WTC11 (cell line): ENCODE results near the gene TSPAN4. TPM values are rescaled to one million over a fixed set of nuclear protein-coding genes. Genes with fewer than 3 reads are reported as not detected.

Experiments used
- ATAC-seq: fragments of 200-7000 bp; cut with Tn5 transposase; 2 replicates; pipeline ENCODE4 v1.10.0; 2021; ENCODE audit warnings: mild to moderate bottlenecking, moderate library complexity
- CTCF ChIA-PET: fragments of 300-600 bp; sonication (Branson Sonifier 250); formaldehyde crosslinking; loops from one replicate; lab custom pipeline; 2021; ENCODE audit warnings: antibody characterized with exemption; lab: Charles Lee
- POLR2A ChIA-PET: fragments of 350-600 bp; sonication (Branson Sonifier 250); formaldehyde crosslinking; loops from one replicate; lab custom pipeline; 2021; ENCODE audit warnings: antibody characterized with exemption; lab: Charles Lee
- DNase-seq: peaks from one replicate; pipeline ENCODE4 v3.0.0; 2021; ENCODE audit warnings: low spot score
- H3K27ac Mint-ChIP-seq: 2 replicates; pipeline ENCODE4 v1.8.0; 2021; ENCODE audit warnings: mixed read lengths
- H3K27me3 Mint-ChIP-seq: 2 replicates; pipeline ENCODE4 v1.8.0; 2021; ENCODE audit warnings: low read depth, mild to moderate bottlenecking, moderate library complexity, mixed read lengths
- H3K36me3 Mint-ChIP-seq: 2 replicates; pipeline ENCODE4 v1.8.0; 2021; ENCODE audit warnings: mixed read lengths
- H3K4me1 Mint-ChIP-seq: 2 replicates; pipeline ENCODE4 v1.8.0; 2022; ENCODE audit warnings: mixed read lengths
- H3K4me3 Mint-ChIP-seq: 2 replicates; pipeline ENCODE4 v1.8.0; 2021; ENCODE audit warnings: mild to moderate bottlenecking, moderate library complexity, mixed read lengths
- H3K9me3 Mint-ChIP-seq: 2 replicates; pipeline ENCODE4 v1.8.0; 2021; ENCODE audit warnings: mixed read lengths
- CREB1 ChIP-seq: sonication (generic); formaldehyde crosslinking; IDR thresholded peaks from 2 replicates; pipeline ENCODE4 v1.8.0; 2023; ENCODE audit warnings: mild to moderate bottlenecking, missing genetic modification reagents
- GABPB1 ChIP-seq: sonication (generic); formaldehyde crosslinking; IDR thresholded peaks from 2 replicates; pipeline ENCODE4 v1.8.1; 2023; ENCODE audit warnings: mild to moderate bottlenecking, missing genetic modification reagents
- GTF2I ChIP-seq: fragments of 250-450 bp; sonication (Bioruptor Pico); conservative IDR thresholded peaks from 2 replicates; pipeline ENCODE4 v1.4.0; 2021; ENCODE audit warnings: mild to moderate bottlenecking
- NFATC4 ChIP-seq: fragments of 250-450 bp; sonication (Bioruptor Pico); IDR thresholded peaks from 2 replicates; pipeline ENCODE4 v1.9.0; 2021; ENCODE audit warnings: mild to moderate bottlenecking
- OVOL2 ChIP-seq: fragments of 250-450 bp; sonication (Bioruptor Pico); IDR thresholded peaks from 2 replicates; pipeline ENCODE4 v1.9.0; 2021; ENCODE audit warnings: mild to moderate bottlenecking, borderline replicate concordance
- ZNF416 ChIP-seq: fragments of 250-450 bp; sonication (Bioruptor Pico); IDR thresholded peaks from 2 replicates; pipeline ENCODE4 v1.9.0; 2021; ENCODE audit warnings: mild to moderate bottlenecking, inconsistent platforms
- total RNA-seq: library from RNA; stranded (reverse); gene quantifications from 3 replicates; pipeline ENCODE4 v1.2.3, GENCODE V29; 2021
- TF ChIP-seq, protein P1 (sequence below): fragments of 250-450 bp; sonication (Bioruptor Pico); IDR thresholded peaks from 2 replicates; pipeline ENCODE4 v1.8.0; 2021; ENCODE audit warnings: mild to moderate bottlenecking
- TF ChIP-seq, protein P2 (sequence below): sonication (generic); formaldehyde crosslinking; IDR thresholded peaks from 2 replicates; pipeline ENCODE4 v1.8.0; 2022; ENCODE audit warnings: mild to moderate bottlenecking, missing genetic modification reagents
- TF ChIP-seq, protein P3 (sequence below): sonication (generic); formaldehyde crosslinking; conservative IDR thresholded peaks from 2 replicates; pipeline ENCODE4 v1.8.1; 2022; ENCODE audit warnings: mild to moderate bottlenecking, missing genetic modification reagents
- TF ChIP-seq, protein P4 (sequence below): sonication (generic); formaldehyde crosslinking; IDR thresholded peaks from 2 replicates; pipeline ENCODE4 v1.8.0; 2022; ENCODE audit warnings: mild to moderate bottlenecking, missing genetic modification reagents
- TF ChIP-seq, protein P5 (sequence below): sonication (generic); formaldehyde crosslinking; conservative IDR thresholded peaks from 2 replicates; pipeline ENCODE4 v1.8.1; 2023; ENCODE audit warnings: mild to moderate bottlenecking, low read depth, missing genetic modification reagents, moderate library complexity
- TF ChIP-seq, protein P6 (sequence below): sonication (generic); formaldehyde crosslinking; IDR thresholded peaks from 2 replicates; pipeline ENCODE4 v1.8.1; 2023; ENCODE audit warnings: mild to moderate bottlenecking, missing genetic modification reagents, moderate library complexity
- TF ChIP-seq, protein P7 (sequence below): fragments of 250-450 bp; sonication (Bioruptor Pico); IDR thresholded peaks from 2 replicates; pipeline ENCODE4 v2.1.2; 2022; ENCODE audit warnings: mild to moderate bottlenecking, moderate library complexity
- TF ChIP-seq, protein P8 (sequence below): sonication (generic); formaldehyde crosslinking; IDR thresholded peaks from 2 replicates; pipeline ENCODE4 v1.8.0; 2023; ENCODE audit warnings: mild to moderate bottlenecking, missing genetic modification reagents

Gene TSPAN4
- total RNA-seq, 1 experiment from 2014 or later = 94.3 TPM

DNA sequence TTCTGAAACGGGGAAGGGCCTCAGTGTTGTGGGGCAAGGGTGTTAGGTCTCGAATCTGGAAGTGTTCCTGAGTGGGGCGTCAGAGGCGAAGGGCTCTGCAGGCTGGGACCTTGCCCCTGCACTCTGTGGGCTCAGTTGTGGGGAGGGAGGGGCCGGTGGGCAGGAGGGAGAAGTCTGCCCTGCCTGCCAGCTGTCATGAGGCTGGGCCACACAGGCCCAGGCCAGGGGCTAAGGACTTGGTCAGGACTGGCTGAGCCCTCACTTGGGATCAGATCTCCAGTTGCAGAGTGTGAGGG lies 14.8 kb upstream of the TSPAN4 start, which contains the start of gene CRACR2B:
Gene CRACR2B, plus strand, starts transcription at position 23 of the 296 bp plus-strand sequence. CDS start 689 bp downstream, outside the sequence.
- no peak for ATAC-seq
- ChIA-PET POLR2A (interaction anchor here (1.1 to 4.7 kb wide), 4 partner anchors 8 to 19 kb away, joined by 4 to 38 read pairs (median 5); partner anchors contain the start of genes PNPLA2 and RPLP2), CTCF (interaction anchor here (0.8 to 7.7 kb wide), 5 partner anchors 9 to 49 kb away, joined by 3 to 82 read pairs (median 16); partner anchors contain the start of genes PNPLA2, POLR2L and TSPAN4)

DNA sequence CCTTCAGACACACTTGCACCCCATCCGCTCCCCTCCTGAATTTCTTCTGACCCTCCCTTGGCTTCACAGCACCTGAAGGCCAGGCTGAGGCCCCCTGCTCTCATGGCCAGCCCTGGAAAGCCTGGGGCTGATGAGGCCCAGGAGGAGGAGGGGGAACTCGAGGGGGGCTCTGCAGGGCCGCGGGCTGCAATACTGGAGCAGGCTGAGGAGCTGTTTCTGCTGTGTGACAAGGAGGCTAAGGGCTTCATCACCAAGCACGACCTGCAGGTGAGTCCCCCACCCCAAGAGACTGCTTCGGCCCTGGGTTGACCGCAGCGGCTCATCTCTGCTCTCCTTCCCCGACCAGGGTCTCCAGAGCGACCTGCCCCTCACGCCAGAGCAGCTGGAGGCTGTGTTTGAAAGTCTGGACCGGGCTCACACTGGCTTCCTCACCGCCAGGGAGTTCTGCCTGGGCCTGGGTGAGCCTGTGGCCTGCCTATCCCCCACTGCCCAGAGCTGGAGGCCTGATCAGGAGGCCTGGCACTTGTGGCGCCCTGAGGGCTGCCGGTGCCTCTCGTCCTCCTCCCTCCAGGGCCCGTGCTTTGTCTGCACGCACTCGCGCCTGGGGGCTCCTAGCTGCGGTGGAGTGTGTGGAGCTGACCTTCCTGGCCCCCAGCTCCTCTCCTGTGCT lies 14.0 kb upstream of the TSPAN4 start:
- ATAC-seq (no peak), DNase-seq (peak; percentile 35)
- Mint-ChIP-seq H3K27ac (no peak overlapping the region), H3K27me3 (peaks cover 30% of the 10 kb centered on the region), H3K4me1 (peaks cover 41% of the 10 kb centered on the region), H3K9me3 (no peaks in the 10 kb centered on the region), H3K36me3 (no peaks in the 10 kb centered on the region), H3K4me3 (peak overlapping the region; percentile 76)
- TF ChIP-seq CREB1 (CRISPR knock-in tag) (no peak), ZNF416 (no peak), OVOL2 (CRISPR knock-in tag) (no peak)
- TF ChIP-seq, protein P1, sequence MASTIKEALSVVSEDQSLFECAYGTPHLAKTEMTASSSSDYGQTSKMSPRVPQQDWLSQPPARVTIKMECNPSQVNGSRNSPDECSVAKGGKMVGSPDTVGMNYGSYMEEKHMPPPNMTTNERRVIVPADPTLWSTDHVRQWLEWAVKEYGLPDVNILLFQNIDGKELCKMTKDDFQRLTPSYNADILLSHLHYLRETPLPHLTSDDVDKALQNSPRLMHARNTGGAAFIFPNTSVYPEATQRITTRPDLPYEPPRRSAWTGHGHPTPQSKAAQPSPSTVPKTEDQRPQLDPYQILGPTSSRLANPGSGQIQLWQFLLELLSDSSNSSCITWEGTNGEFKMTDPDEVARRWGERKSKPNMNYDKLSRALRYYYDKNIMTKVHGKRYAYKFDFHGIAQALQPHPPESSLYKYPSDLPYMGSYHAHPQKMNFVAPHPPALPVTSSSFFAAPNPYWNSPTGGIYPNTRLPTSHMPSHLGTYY (CRISPR knock-in tag) = no peak
- TF ChIP-seq, protein P2, sequence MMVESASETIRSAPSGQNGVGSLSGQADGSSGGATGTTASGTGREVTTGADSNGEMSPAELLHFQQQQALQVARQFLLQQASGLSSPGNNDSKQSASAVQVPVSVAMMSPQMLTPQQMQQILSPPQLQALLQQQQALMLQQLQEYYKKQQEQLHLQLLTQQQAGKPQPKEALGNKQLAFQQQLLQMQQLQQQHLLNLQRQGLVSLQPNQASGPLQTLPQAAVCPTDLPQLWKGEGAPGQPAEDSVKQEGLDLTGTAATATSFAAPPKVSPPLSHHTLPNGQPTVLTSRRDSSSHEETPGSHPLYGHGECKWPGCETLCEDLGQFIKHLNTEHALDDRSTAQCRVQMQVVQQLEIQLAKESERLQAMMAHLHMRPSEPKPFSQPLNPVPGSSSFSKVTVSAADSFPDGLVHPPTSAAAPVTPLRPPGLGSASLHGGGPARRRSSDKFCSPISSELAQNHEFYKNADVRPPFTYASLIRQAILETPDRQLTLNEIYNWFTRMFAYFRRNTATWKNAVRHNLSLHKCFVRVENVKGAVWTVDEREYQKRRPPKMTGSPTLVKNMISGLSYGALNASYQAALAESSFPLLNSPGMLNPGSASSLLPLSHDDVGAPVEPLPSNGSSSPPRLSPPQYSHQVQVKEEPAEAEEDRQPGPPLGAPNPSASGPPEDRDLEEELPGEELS (CRISPR knock-in tag) = no peak
- TF ChIP-seq, protein P3, sequence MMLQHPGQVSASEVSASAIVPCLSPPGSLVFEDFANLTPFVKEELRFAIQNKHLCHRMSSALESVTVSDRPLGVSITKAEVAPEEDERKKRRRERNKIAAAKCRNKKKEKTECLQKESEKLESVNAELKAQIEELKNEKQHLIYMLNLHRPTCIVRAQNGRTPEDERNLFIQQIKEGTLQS = no peak
- TF ChIP-seq, protein P4, sequence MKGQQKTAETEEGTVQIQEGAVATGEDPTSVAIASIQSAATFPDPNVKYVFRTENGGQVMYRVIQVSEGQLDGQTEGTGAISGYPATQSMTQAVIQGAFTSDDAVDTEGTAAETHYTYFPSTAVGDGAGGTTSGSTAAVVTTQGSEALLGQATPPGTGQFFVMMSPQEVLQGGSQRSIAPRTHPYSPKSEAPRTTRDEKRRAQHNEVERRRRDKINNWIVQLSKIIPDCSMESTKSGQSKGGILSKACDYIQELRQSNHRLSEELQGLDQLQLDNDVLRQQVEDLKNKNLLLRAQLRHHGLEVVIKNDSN (CRISPR knock-in tag) = no peak
- TF ChIP-seq, protein P5, sequence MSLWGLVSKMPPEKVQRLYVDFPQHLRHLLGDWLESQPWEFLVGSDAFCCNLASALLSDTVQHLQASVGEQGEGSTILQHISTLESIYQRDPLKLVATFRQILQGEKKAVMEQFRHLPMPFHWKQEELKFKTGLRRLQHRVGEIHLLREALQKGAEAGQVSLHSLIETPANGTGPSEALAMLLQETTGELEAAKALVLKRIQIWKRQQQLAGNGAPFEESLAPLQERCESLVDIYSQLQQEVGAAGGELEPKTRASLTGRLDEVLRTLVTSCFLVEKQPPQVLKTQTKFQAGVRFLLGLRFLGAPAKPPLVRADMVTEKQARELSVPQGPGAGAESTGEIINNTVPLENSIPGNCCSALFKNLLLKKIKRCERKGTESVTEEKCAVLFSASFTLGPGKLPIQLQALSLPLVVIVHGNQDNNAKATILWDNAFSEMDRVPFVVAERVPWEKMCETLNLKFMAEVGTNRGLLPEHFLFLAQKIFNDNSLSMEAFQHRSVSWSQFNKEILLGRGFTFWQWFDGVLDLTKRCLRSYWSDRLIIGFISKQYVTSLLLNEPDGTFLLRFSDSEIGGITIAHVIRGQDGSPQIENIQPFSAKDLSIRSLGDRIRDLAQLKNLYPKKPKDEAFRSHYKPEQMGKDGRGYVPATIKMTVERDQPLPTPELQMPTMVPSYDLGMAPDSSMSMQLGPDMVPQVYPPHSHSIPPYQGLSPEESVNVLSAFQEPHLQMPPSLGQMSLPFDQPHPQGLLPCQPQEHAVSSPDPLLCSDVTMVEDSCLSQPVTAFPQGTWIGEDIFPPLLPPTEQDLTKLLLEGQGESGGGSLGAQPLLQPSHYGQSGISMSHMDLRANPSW (CRISPR knock-in tag) = no peak
- TF ChIP-seq, protein P6, sequence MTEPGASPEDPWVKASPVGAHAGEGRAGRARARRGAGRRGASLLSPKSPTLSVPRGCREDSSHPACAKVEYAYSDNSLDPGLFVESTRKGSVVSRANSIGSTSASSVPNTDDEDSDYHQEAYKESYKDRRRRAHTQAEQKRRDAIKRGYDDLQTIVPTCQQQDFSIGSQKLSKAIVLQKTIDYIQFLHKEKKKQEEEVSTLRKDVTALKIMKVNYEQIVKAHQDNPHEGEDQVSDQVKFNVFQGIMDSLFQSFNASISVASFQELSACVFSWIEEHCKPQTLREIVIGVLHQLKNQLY (CRISPR knock-in tag) = no peak
- ChIA-PET POLR2A (interaction anchor here (0.6 to 4.7 kb wide), 8 partner anchors 9 to 213 kb away, joined by 3 to 38 read pairs (median 5); partner anchors contain the start of genes IRF7, PNPLA2, RPLP2 and TSPAN4), CTCF (interaction anchor here (2.4 to 7.7 kb wide), 6 partner anchors 10 to 274 kb away, joined by 8 to 82 read pairs (median 16); partner anchors contain the start of genes PNPLA2, POLR2L and TSPAN4)

More for the DNA sequence above, 14.8 kb upstream of the TSPAN4 start, which contains the start of gene CRACR2B:
- Mint-ChIP-seq H3K27ac (peak within 1 kb of the TSS; percentile 58), H3K9me3 (no peaks in the 10 kb centered on the region), H3K4me3 (peak within 1 kb of the TSS; percentile 76), H3K27me3 (peaks cover 30% of the 10 kb centered on the region), H3K4me1 (peaks cover 40% of the 10 kb centered on the region)
- no peak for DNase-seq
- no peak for TF ChIP-seq NFATC4
- no peak for TF ChIP-seq GTF2I
- TF ChIP-seq GABPB1 (CRISPR knock-in tag) = no peak
- TF ChIP-seq, protein P7, sequence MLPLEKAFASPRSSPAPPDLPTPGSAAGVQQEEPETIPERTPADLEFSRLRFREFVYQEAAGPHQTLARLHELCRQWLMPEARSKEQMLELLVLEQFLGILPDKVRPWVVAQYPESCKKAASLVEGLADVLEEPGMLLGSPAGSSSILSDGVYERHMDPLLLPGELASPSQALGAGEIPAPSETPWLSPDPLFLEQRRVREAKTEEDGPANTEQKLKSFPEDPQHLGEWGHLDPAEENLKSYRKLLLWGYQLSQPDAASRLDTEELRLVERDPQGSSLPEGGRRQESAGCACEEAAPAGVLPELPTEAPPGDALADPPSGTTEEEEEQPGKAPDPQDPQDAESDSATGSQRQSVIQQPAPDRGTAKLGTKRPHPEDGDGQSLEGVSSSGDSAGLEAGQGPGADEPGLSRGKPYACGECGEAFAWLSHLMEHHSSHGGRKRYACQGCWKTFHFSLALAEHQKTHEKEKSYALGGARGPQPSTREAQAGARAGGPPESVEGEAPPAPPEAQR (CRISPR knock-in tag) = no peak
- TF ChIP-seq, protein P8, sequence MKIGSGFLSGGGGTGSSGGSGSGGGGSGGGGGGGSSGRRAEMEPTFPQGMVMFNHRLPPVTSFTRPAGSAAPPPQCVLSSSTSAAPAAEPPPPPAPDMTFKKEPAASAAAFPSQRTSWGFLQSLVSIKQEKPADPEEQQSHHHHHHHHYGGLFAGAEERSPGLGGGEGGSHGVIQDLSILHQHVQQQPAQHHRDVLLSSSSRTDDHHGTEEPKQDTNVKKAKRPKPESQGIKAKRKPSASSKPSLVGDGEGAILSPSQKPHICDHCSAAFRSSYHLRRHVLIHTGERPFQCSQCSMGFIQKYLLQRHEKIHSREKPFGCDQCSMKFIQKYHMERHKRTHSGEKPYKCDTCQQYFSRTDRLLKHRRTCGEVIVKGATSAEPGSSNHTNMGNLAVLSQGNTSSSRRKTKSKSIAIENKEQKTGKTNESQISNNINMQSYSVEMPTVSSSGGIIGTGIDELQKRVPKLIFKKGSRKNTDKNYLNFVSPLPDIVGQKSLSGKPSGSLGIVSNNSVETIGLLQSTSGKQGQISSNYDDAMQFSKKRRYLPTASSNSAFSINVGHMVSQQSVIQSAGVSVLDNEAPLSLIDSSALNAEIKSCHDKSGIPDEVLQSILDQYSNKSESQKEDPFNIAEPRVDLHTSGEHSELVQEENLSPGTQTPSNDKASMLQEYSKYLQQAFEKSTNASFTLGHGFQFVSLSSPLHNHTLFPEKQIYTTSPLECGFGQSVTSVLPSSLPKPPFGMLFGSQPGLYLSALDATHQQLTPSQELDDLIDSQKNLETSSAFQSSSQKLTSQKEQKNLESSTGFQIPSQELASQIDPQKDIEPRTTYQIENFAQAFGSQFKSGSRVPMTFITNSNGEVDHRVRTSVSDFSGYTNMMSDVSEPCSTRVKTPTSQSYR (CRISPR knock-in tag) = no peak
- TF ChIP-seq, all 79 proteins: peak for 0
- H3K36me3 Mint-ChIP-seq = no peaks in the 10 kb centered on the region
